Stimulated activated CD4-positive, alpha-beta T cell treated with anti-CD3 and anti-CD28 coated beads, Interleukin-2, amount 100 ng/mL, for 4 hours (primary cell): Measurements from ENCODE around the gene NOS1AP.
"Not testable (repeated sequence)": the region's sequence is repeated elsewhere in the genome, so short reads cannot be mapped to it uniquely, and the experiment has no call there.

Experiments used
- DNase-seq: peaks from one replicate; pipeline ENCODE4 v3.0.0-alpha.2; 2020; ENCODE audit warnings: low read depth

The NOS1AP gene

GRCh38 chr1:162059721-162060120, 9.8 kb upstream of the NOS1AP start:
- DNase-seq = no peak

GRCh38 chr1:162060314-162060713, 9.2 kb upstream of the NOS1AP start:
- DNase-seq = no peak

GRCh38 chr1:162062542-162063015, 6.9 kb upstream of the NOS1AP start:
- no peak for DNase-seq

GRCh38 chr1:162065016-162065415, 4.5 kb upstream of the NOS1AP start:
- DNase-seq = no peak

GRCh38 chr1:162066836-162067235, 2.7 kb upstream of the NOS1AP start:
- not testable (repeated sequence) for DNase-seq

- DNase-seq = no peak
These were observed 2.0 kb upstream of the NOS1AP start for GRCh38 chr1:162067466-162067865.

- DNase-seq = no peak
These were observed 1.2 kb upstream of the NOS1AP start for GRCh38 chr1:162068301-162068700.

GRCh38 chr1:162070094-162070748, 730 bp downstream of the NOS1AP start:
- no peak for DNase-seq

- DNase-seq = no peak
These were observed 1.3 kb downstream of the NOS1AP start for GRCh38 chr1:162070825-162071224.

- DNase-seq = no peak
These were observed 3.2 kb downstream of the NOS1AP start for GRCh38 chr1:162072740-162073139.

- DNase-seq = no peak
These were observed 5.0 kb downstream of the NOS1AP start for GRCh38 chr1:162074276-162075005.

GRCh38 chr1:162075862-162076261, 6.4 kb downstream of the NOS1AP start:
- no peak for DNase-seq

GRCh38 chr1:162077648-162078299, 8.3 kb downstream of the NOS1AP start:
- DNase-seq = no peak

- no peak for DNase-seq
These were observed 9.5 kb downstream of the NOS1AP start for GRCh38 chr1:162079030-162079429.

GRCh38 chr1:162080472-162081015, 11.1 kb downstream of the NOS1AP start:
- DNase-seq = no peak

GRCh38 chr1:162081316-162081715, 11.8 kb downstream of the NOS1AP start:
- no peak for DNase-seq

- not testable (repeated sequence) for DNase-seq
These were observed 12.6 kb downstream of the NOS1AP start for GRCh38 chr1:162082080-162082479.

GRCh38 chr1:162083273-162083672, 13.8 kb downstream of the NOS1AP start:
- DNase-seq = no peak

- DNase-seq = no peak
These were observed 16.5 kb downstream of the NOS1AP start for GRCh38 chr1:162085991-162086390.

- no peak for DNase-seq
These were observed 17.6 kb downstream of the NOS1AP start for GRCh38 chr1:162087111-162087510.

- no peak for DNase-seq
These were observed 18.1 kb downstream of the NOS1AP start for GRCh38 chr1:162087574-162087973.

GRCh38 chr1:162088281-162088969, 18.9 kb downstream of the NOS1AP start:
- no peak for DNase-seq
